Testis (tissue), 3 donors: ENCODE data around the gene SLC24A3. TPM values are rescaled to one million over a fixed set of nuclear protein-coding genes. Genes with fewer than 3 reads are reported as not detected.

Experiments used
- DNase-seq: peaks from one replicate; pipeline ENCODE4 v3.0.0-alpha.2; 2019
- H3K27ac ChIP-seq, 2 donors: fragments of 200-600 bp; sonication (generic); one replicate each; pipeline ENCODE4 v1.5.1; 2019
- H3K27me3 ChIP-seq: fragments of 200-600 bp; sonication (generic); one replicate; pipeline ENCODE4 v1.5.1; 2019
- H3K36me3 ChIP-seq: fragments of 200-600 bp; sonication (generic); one replicate; pipeline ENCODE4 v1.5.1; 2017; ENCODE audit warnings: low read depth; ENCODE audit errors: missing control alignments
- H3K4me1 ChIP-seq: fragments of 200-600 bp; sonication (generic); one replicate; pipeline ENCODE4 v1.5.1; 2019
- H3K4me3 ChIP-seq, 2 donors: fragments of 200-600 bp; sonication (generic); one replicate each; pipeline ENCODE4 v1.5.1; 2017 to 2019
- H3K9me3 ChIP-seq: fragments of 200-600 bp; sonication (generic); one replicate; pipeline ENCODE4 v1.5.1; 2017
- POLR2A ChIP-seq: fragments of 450-650 bp; IDR thresholded peaks from one replicate; pipeline ENCODE4 v1.6.1; 2017; ENCODE audit warnings: antibody characterized with exemption, mild to moderate bottlenecking, moderate library complexity
- WGBS, 2 donors: methylation state at CpG; one replicate each; pipeline ENCODE4 v1.1.5; 2018; 5-methylcytosine and 5-hydroxymethylcytosine counted together
- intact Hi-C: fragments of 100-400 bp; cut with DNase I; formaldehyde crosslinking; loops from one replicate; pipeline ENCODE4 v1.15.1; 2023; ENCODE audit warnings: low total_unique reads
- polyA plus RNA-seq: library from polyadenylated mRNA; stranded (reverse); fragments of 350-450 nt; fragmentation: Illumina TruSeq; extraction: RNeasy Lipid Tissue Mini Kit (QIAGEN cat#74804); gene quantifications from one replicate; pipeline ENCODE4 v1.2.3, GENCODE V29; 2014; ENCODE audit warnings: low read depth, low replicate concordance; ENCODE audit not compliant: insufficient read depth
- total RNA-seq, 2 donors: library from RNA; depleted of rRNA; stranded (reverse); fragments of >200 nt; gene quantifications; one replicate each; pipeline ENCODE4 v1.2.3, GENCODE V29; 2016
- TF ChIP-seq, protein P1 (sequence below), 3 experiments: fragments of 450-650 bp in 2 of 3; fragments of 200-600 bp in 1 of 3; sonication (generic) in 1 of 3; IDR thresholded peaks; one replicate each; pipeline ENCODE4 v1.5.1; 2016 to 2019; ENCODE audit warnings: antibody characterized with exemption in 3 of 3, mild to moderate bottlenecking in 2 of 3, moderate library complexity in 1 of 3

The SLC24A3 gene
- total and polyA plus RNA-seq, 3 donors from 2014 or later: 2.4 to 4.5 (median 3.8) TPM

DNA sequence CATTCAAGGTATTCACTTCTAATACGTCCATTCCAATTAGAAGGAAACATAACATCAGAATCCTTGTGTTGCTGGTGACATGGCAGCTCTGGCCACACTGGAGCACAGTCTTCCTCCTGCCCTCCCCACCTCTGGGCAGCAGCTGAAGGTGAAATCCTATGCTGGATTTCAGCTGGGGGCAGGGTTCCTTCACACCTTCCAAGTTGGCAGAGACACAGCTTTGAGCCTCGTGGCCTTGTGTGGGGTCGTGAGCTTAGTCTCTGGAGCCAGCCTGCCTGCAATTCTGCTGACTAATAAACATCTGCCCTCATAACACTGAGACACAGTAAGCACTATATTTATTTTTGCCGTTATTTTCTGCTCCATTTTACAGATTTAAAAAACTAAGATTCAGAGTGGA, 326.7 kb downstream of the SLC24A3 start:
- 38 to 39% methylated on average over 4 of the region's 4 CpGs for WGBS, 2 donors
- Histone ChIP-seq H3K36me3 (no peaks in the 10 kb centered on the region), H3K4me3 (no peak overlapping the region), H3K4me1 (peaks cover 5% of the 10 kb centered on the region), H3K9me3 (no peaks in the 10 kb centered on the region), H3K27me3 (no peaks in the 10 kb centered on the region), H3K27ac (no peak overlapping the region)
- no peak for TF ChIP-seq POLR2A
- TF ChIP-seq, protein P1, sequence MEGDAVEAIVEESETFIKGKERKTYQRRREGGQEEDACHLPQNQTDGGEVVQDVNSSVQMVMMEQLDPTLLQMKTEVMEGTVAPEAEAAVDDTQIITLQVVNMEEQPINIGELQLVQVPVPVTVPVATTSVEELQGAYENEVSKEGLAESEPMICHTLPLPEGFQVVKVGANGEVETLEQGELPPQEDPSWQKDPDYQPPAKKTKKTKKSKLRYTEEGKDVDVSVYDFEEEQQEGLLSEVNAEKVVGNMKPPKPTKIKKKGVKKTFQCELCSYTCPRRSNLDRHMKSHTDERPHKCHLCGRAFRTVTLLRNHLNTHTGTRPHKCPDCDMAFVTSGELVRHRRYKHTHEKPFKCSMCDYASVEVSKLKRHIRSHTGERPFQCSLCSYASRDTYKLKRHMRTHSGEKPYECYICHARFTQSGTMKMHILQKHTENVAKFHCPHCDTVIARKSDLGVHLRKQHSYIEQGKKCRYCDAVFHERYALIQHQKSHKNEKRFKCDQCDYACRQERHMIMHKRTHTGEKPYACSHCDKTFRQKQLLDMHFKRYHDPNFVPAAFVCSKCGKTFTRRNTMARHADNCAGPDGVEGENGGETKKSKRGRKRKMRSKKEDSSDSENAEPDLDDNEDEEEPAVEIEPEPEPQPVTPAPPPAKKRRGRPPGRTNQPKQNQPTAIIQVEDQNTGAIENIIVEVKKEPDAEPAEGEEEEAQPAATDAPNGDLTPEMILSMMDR (IDR thresholded peaks at IDR 0.05): no peak
- DNase-seq: peak; percentile 18
- intact Hi-C loops: no loop called here

DNA sequence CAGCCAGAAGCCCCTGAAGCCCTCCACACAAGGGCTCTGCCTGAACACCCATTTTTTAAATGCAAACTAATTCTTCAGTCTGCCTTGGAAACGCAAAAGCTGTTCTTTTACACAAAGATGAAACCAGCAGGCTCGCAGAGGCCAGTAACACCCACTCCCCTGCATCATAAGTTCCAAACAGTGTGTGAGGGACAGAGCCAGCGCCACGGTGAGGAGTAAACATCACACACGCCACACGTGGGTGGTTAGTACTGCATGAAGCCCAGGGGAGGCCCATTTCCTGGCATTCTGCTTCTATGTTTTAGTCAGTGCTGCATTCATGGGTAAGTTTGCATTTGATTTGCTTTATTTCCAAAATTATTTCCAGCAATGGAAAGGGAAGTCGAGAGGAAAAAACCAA, 327.9 kb downstream of the SLC24A3 start:
- H3K4me3 ChIP-seq: no peak overlapping the region
- TF ChIP-seq, protein P1 (IDR thresholded peaks at IDR 0.05): no peak
- TF ChIP-seq POLR2A: no peak
- intact Hi-C loops: no loop called here
- H3K9me3 ChIP-seq: no peaks in the 10 kb centered on the region
- WGBS, 2 donors: 38 to 62% methylated on average over 7 of the region's 7 CpGs
- H3K27ac ChIP-seq: no peak overlapping the region
- H3K27me3 ChIP-seq: no peaks in the 10 kb centered on the region
- peak; percentile 58 for DNase-seq
- H3K4me1 ChIP-seq: peaks cover 5% of the 10 kb centered on the region
- H3K36me3 ChIP-seq: no peaks in the 10 kb centered on the region

DNA sequence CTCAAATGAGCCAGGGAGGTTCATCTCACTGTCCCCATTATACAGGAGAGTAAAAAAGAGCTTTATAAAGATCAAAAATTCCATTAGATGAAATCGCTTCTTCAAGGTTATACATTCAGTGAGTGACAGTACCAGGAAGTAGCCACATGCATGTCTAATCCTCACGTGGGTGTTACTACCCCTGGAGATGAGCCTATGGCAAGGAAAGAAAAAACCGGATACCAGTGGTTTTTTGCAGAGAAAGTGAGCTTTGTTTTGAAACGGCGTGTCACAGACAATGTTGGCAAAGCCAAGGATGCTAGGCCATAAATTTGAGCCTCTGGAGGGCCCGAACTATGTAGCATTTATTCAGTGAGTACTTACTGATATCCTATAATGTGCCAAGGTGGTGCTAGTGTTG, 330.7 kb downstream of the SLC24A3 start:
- Histone ChIP-seq H3K36me3 (no peaks in the 10 kb centered on the region), H3K4me1 (peaks cover 5% of the 10 kb centered on the region), H3K4me3 (no peak overlapping the region), H3K27ac (no peak overlapping the region), H3K27me3 (no peaks in the 10 kb centered on the region), H3K9me3 (no peaks in the 10 kb centered on the region)
- WGBS, 2 donors: 79 to 81% methylated on average over 6 of the region's 6 CpGs
- TF ChIP-seq, protein P1 (IDR thresholded peaks at IDR 0.05): no peak
- no peak for TF ChIP-seq POLR2A
- no peak for DNase-seq
- intact Hi-C loops: no loop called here

DNA sequence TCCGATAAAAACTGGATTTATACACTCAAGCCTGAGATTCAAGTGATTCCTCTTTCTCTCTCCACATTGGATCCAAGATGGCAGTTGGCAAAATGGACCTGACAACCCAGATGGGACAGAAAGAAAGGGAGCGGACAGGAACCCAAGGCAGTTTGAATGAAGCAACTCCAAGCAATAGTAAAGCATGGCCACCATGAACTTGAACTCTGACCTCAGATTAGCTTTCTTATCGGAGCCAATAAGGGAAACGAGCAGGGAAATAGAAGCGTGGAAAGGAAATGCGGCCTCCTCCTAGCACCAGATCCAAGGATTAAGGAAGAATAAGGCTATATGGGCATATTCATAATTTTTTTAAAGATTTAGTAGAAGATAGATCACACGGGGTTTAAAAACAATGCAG, 332.2 kb downstream of the SLC24A3 start:
- Histone ChIP-seq H3K4me3 (no peak overlapping the region), H3K36me3 (no peaks in the 10 kb centered on the region), H3K27ac (no peak overlapping the region), H3K9me3 (no peaks in the 10 kb centered on the region), H3K27me3 (no peaks in the 10 kb centered on the region), H3K4me1 (peaks cover 5% of the 10 kb centered on the region)
- no peak for DNase-seq
- intact Hi-C loops: no loop called here
- TF ChIP-seq, protein P1 (IDR thresholded peaks at IDR 0.05): no peak
- no peak for TF ChIP-seq POLR2A
- 88 to 92% methylated on average over 7 of the region's 7 CpGs for WGBS, 2 donors

DNA sequence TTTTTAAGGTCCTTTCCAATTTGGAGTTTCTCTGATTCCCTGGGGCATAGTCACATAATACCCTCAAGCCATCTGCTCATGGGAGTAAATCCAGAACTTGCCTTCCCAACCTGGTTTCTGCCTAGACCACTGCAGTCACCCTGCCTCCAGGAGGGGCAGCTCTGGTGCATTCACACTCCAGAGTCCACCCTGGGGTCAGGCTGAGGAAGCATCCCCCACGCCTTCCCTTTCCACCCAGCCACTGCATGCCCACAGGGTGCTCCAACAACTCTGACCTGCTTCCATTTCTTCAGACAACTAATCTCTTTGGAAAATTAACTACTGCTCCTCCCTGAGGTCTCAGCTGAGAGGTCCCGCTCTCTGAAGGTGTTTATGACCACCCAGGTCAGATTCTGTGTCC, 334.2 kb downstream of the SLC24A3 start:
- Histone ChIP-seq H3K9me3 (no peaks in the 10 kb centered on the region), H3K36me3 (no peaks in the 10 kb centered on the region), H3K4me3 (no peak overlapping the region), H3K4me1 (peaks cover 2% of the 10 kb centered on the region), H3K27me3 (no peaks in the 10 kb centered on the region), H3K27ac (no peak overlapping the region)
- TF ChIP-seq, protein P1 (IDR thresholded peaks at IDR 0.05): no peak
- no peak for TF ChIP-seq POLR2A
- 95 to 96% methylated on average over 2 of the region's 2 CpGs for WGBS, 2 donors
- intact Hi-C loops: no loop called here
- DNase-seq: no peak
